HEK293 (cell line): ENCODE measurements around the gene ZNF555.

Experiments used
- GLIS1 ChIP-seq: fragments of 450-650 bp; formaldehyde crosslinking; IDR thresholded peaks from 2 replicates; pipeline ENCODE4 v1.5.1; 2016; ENCODE audit warnings: missing biosample characterization, missing genetic modification characterization
- KLF10 ChIP-seq: fragments of 450-650 bp; IDR thresholded peaks from 2 replicates; pipeline ENCODE4 v1.5.1; 2018; ENCODE audit warnings: missing biosample characterization, mild to moderate bottlenecking, missing genetic modification characterization
- ZNF660 ChIP-seq: fragments of 450-650 bp; IDR thresholded peaks from 2 replicates; pipeline ENCODE4 v1.5.1; 2018; ENCODE audit warnings: missing biosample characterization, mild to moderate bottlenecking, missing genetic modification characterization
- ZNF777 ChIP-seq: fragments of 450-650 bp; formaldehyde crosslinking; IDR thresholded peaks from 2 replicates; pipeline ENCODE4 v1.5.1; 2017; ENCODE audit warnings: missing biosample characterization, missing genetic modification characterization, borderline replicate concordance
- TF ChIP-seq, protein P1 (sequence below): fragments of 450-650 bp; formaldehyde crosslinking; IDR thresholded peaks from 2 replicates; pipeline ENCODE4 v1.5.1; 2016; ENCODE audit warnings: missing biosample characterization, missing genetic modification characterization
- TF ChIP-seq, protein P2 (sequence below): fragments of 450-650 bp; formaldehyde crosslinking; IDR thresholded peaks from 2 replicates; pipeline ENCODE4 v1.5.1; 2016; ENCODE audit warnings: missing biosample characterization, missing genetic modification characterization, low read depth
- TF ChIP-seq, protein P3 (sequence below): fragments of 450-650 bp; formaldehyde crosslinking; IDR thresholded peaks from 2 replicates; pipeline ENCODE4 v1.5.1; 2016; ENCODE audit warnings: missing biosample characterization, missing genetic modification characterization
- TF ChIP-seq, protein P4 (sequence below): fragments of 450-650 bp; formaldehyde crosslinking; IDR thresholded peaks from 2 replicates; pipeline ENCODE4 v1.5.1; 2016; ENCODE audit warnings: missing biosample characterization, missing genetic modification characterization

DNA sequence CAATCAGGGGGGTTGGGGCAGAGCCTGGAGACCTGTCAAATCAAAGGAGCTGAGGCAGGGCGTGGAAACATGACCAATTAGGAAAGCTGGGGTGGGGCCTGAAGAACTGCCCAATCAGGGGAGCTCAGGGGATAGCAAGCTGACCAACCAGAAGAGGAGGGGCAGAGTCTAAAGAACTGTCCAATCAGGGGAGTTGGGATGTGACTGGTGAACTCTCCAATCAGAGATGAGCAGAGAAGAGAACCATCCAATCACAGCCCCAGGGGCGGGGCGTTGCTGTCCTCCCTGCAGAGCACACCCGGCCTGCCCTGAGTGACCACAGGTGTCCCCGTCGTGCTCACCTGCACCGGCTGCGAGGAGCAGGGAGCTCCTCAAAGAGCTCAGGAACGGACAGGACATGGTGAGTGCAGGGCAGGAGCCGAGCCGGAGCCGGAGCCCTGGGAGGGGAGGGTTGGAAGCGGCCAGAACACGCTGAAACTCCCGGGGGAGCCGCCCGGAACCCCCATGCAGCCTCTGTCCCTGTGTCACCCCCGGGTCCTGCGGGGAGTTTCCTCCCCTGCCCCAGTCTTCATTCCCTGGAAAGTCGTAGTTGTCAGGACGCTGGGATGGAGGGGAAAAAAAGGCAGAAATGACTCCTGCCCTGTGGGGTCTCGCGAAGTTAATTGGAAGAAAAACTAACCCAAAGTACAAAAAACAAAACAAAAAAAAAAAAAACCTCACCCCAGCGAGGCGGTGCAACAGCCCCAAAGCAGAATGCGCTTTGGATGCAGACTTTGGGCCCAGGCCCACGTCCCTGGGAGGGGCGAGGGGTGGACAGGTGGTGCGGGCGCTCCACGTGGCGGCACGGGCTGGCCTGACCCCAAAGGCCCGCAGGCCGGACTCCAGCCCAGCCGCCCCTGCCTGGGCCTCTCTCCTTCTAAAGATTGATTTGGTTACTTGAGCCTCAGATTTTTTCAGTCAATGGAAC is 26.0 kb downstream of the ZNF555 start, which contains the start of gene ZNF556:
- TF ChIP-seq, protein P1, sequence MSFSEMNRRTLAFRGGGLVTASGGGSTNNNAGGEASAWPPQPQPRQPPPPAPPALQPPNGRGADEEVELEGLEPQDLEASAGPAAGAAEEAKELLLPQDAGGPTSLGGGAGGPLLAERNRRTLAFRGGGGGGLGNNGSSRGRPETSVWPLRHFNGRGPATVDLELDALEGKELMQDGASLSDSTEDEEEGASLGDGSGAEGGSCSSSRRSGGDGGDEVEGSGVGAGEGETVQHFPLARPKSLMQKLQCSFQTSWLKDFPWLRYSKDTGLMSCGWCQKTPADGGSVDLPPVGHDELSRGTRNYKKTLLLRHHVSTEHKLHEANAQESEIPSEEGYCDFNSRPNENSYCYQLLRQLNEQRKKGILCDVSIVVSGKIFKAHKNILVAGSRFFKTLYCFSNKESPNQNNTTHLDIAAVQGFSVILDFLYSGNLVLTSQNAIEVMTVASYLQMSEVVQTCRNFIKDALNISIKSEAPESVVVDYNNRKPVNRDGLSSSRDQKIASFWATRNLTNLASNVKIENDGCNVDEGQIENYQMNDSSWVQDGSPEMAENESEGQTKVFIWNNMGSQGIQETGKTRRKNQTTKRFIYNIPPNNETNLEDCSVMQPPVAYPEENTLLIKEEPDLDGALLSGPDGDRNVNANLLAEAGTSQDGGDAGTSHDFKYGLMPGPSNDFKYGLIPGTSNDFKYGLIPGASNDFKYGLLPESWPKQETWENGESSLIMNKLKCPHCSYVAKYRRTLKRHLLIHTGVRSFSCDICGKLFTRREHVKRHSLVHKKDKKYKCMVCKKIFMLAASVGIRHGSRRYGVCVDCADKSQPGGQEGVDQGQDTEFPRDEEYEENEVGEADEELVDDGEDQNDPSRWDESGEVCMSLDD, result no peak
- TF ChIP-seq GLIS1, result no peak
- TF ChIP-seq, protein P2, sequence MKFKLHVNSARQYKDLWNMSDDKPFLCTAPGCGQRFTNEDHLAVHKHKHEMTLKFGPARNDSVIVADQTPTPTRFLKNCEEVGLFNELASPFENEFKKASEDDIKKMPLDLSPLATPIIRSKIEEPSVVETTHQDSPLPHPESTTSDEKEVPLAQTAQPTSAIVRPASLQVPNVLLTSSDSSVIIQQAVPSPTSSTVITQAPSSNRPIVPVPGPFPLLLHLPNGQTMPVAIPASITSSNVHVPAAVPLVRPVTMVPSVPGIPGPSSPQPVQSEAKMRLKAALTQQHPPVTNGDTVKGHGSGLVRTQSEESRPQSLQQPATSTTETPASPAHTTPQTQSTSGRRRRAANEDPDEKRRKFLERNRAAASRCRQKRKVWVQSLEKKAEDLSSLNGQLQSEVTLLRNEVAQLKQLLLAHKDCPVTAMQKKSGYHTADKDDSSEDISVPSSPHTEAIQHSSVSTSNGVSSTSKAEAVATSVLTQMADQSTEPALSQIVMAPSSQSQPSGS (tag by site-specific recombination), result no peak
- TF ChIP-seq, protein P3, sequence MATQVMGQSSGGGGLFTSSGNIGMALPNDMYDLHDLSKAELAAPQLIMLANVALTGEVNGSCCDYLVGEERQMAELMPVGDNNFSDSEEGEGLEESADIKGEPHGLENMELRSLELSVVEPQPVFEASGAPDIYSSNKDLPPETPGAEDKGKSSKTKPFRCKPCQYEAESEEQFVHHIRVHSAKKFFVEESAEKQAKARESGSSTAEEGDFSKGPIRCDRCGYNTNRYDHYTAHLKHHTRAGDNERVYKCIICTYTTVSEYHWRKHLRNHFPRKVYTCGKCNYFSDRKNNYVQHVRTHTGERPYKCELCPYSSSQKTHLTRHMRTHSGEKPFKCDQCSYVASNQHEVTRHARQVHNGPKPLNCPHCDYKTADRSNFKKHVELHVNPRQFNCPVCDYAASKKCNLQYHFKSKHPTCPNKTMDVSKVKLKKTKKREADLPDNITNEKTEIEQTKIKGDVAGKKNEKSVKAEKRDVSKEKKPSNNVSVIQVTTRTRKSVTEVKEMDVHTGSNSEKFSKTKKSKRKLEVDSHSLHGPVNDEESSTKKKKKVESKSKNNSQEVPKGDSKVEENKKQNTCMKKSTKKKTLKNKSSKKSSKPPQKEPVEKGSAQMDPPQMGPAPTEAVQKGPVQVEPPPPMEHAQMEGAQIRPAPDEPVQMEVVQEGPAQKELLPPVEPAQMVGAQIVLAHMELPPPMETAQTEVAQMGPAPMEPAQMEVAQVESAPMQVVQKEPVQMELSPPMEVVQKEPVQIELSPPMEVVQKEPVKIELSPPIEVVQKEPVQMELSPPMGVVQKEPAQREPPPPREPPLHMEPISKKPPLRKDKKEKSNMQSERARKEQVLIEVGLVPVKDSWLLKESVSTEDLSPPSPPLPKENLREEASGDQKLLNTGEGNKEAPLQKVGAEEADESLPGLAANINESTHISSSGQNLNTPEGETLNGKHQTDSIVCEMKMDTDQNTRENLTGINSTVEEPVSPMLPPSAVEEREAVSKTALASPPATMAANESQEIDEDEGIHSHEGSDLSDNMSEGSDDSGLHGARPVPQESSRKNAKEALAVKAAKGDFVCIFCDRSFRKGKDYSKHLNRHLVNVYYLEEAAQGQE (tag by site-specific recombination), result no peak
- TF ChIP-seq ZNF660 (tag by site-specific recombination), result no peak
- TF ChIP-seq, protein P4, sequence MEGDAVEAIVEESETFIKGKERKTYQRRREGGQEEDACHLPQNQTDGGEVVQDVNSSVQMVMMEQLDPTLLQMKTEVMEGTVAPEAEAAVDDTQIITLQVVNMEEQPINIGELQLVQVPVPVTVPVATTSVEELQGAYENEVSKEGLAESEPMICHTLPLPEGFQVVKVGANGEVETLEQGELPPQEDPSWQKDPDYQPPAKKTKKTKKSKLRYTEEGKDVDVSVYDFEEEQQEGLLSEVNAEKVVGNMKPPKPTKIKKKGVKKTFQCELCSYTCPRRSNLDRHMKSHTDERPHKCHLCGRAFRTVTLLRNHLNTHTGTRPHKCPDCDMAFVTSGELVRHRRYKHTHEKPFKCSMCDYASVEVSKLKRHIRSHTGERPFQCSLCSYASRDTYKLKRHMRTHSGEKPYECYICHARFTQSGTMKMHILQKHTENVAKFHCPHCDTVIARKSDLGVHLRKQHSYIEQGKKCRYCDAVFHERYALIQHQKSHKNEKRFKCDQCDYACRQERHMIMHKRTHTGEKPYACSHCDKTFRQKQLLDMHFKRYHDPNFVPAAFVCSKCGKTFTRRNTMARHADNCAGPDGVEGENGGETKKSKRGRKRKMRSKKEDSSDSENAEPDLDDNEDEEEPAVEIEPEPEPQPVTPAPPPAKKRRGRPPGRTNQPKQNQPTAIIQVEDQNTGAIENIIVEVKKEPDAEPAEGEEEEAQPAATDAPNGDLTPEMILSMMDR (tag by site-specific recombination), result no peak
- TF ChIP-seq ZNF777 (tag by site-specific recombination), result no peak
- TF ChIP-seq KLF10 (tag by site-specific recombination), result no peak
